ENCODE measurements around the gene THOC1. TPM values are rescaled to one million over a fixed set of nuclear protein-coding genes. Genes with fewer than 3 reads are reported as not detected.

Gene THOC1
- total RNA-seq, 2 experiments from 2014 or later = 43.6 to 49.4 TPM

DNA sequence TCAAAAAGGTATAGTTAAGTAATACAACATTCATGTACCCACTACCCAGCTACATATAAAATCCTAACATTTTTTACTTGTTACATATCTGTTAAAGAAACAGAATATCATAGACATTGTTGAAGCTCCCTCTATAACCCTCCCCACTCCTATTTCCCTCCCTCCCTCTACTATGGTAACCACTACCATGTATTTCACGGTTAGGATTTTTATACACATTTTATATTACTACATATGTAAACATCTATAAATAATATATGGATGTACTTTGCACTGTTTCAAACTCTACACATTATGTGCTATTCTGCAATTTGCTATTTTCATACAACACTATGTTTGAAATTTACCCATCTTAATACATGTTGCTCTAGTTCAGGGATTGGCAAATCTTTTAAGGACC is 36.3 kb downstream of the THOC1 start:
- Mint-ChIP-seq H3K4me1 (ENCODE audit: low read depth) (no peaks in the 10 kb centered on the region), H3K36me3 (ENCODE audit: low read depth) (peaks cover 12% of the 10 kb centered on the region), H3K9me3 (ENCODE audit: insufficient read depth) (no peaks in the 10 kb centered on the region), H3K27ac (no peak overlapping the region), H3K27me3 (ENCODE audit: low read depth) (no peaks in the 10 kb centered on the region), H3K4me3 (no peak overlapping the region)
- ATAC-seq (no peak), DNase-seq (no peak)
- ChIA-PET POLR2A (interaction anchor here (0.8 kb wide), 1 partner anchor 36 kb away, joined by 4 read pairs; the partner anchor contains the start of gene THOC1), CTCF (no interaction called here)

- Mint-ChIP-seq H3K4me3 (no peak overlapping the region), H3K4me1 (ENCODE audit: low read depth) (no peaks in the 10 kb centered on the region), H3K9me3 (ENCODE audit: insufficient read depth) (no peaks in the 10 kb centered on the region), H3K27me3 (ENCODE audit: low read depth) (no peaks in the 10 kb centered on the region), H3K27ac (no peak overlapping the region), H3K36me3 (ENCODE audit: low read depth) (peaks cover 27% of the 10 kb centered on the region)
- ATAC-seq (no peak), DNase-seq (no peak)
- ChIA-PET POLR2A (no interaction called here), CTCF (no interaction called here)
These were observed 39.3 kb downstream of the THOC1 start for GRCh38 chr18:228586-228985.

DNA sequence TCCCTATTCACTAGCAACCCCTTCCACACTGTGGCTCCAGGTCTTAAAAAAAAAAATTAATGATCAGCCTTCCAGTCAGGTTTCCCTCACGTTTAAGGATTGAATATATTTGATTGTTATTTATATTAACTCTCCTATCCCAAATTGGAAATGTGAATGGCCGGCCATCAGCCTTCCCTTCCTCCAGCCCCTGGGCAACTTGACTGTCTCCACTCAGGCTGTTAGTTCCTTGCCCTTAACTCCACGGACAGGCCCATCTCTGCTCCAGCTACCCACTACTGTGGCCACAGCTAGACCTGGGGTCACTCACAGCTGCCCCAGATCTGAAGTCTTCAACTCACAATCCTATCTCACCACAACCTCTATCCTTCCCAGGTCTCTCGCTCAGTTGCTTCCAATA is 39.9 kb downstream of the THOC1 start:
- no peak overlapping the region for H3K4me3 Mint-ChIP-seq
- ChIA-PET CTCF (no interaction called here), POLR2A (no interaction called here)
- no peaks in the 10 kb centered on the region for H3K27me3 Mint-ChIP-seq (ENCODE audit: low read depth)
- H3K36me3 Mint-ChIP-seq (ENCODE audit: low read depth) = peaks cover 31% of the 10 kb centered on the region
- H3K9me3 Mint-ChIP-seq (ENCODE audit: insufficient read depth) = no peaks in the 10 kb centered on the region
- no peaks in the 10 kb centered on the region for H3K4me1 Mint-ChIP-seq (ENCODE audit: low read depth)
- ATAC-seq (no peak), DNase-seq (no peak)
- H3K27ac Mint-ChIP-seq = no peak overlapping the region

DNA sequence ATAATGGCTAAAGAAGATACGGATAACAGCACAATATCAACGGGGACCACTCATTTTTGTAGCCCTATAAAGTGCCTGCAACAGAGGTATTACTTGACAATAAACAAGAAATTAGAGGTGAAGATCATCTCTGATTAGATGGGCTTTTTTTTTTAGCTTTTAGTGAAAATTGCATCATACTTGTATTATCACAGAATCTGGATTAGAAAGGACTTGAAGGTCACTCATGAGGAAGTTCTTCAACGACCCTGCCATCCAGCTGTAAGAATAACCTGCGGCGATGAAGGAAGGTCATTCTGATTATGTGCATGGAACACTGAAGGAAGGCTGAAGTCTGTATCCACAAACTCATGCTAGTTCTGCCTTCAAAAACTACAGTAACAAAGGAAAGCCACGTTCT is 40.5 kb downstream of the THOC1 start:
- H3K9me3 Mint-ChIP-seq (ENCODE audit: insufficient read depth) = no peaks in the 10 kb centered on the region
- ChIA-PET POLR2A (no interaction called here), CTCF (no interaction called here)
- no peaks in the 10 kb centered on the region for H3K27me3 Mint-ChIP-seq (ENCODE audit: low read depth)
- no peak overlapping the region for H3K4me3 Mint-ChIP-seq
- H3K4me1 Mint-ChIP-seq (ENCODE audit: low read depth) = no peaks in the 10 kb centered on the region
- H3K36me3 Mint-ChIP-seq (ENCODE audit: low read depth) = peaks cover 36% of the 10 kb centered on the region
- no peak for DNase-seq
- no peak overlapping the region for H3K27ac Mint-ChIP-seq
- no peak for ATAC-seq

- Mint-ChIP-seq H3K36me3 (ENCODE audit: low read depth) (peaks cover 40% of the 10 kb centered on the region), H3K9me3 (ENCODE audit: insufficient read depth) (no peaks in the 10 kb centered on the region), H3K4me3 (no peak overlapping the region), H3K27ac (no peak overlapping the region), H3K27me3 (ENCODE audit: low read depth) (no peaks in the 10 kb centered on the region), H3K4me1 (ENCODE audit: low read depth) (no peaks in the 10 kb centered on the region)
- ATAC-seq = no peak
- ChIA-PET CTCF (no interaction called here), POLR2A (no interaction called here)
- DNase-seq = no peak
These were observed 42.1 kb downstream of the THOC1 start for GRCh38 chr18:225745-226144.

GRCh38 chr18:220708-221107 is 47.1 kb downstream of the THOC1 start:
- H3K4me1 Mint-ChIP-seq (ENCODE audit: low read depth) = no peaks in the 10 kb centered on the region
- DNase-seq (no peak), ATAC-seq (no peak)
- H3K4me3 Mint-ChIP-seq = no peak overlapping the region
- peaks cover 60% of the 10 kb centered on the region for H3K36me3 Mint-ChIP-seq (ENCODE audit: low read depth)
- no peak overlapping the region for H3K27ac Mint-ChIP-seq
- no peaks in the 10 kb centered on the region for H3K9me3 Mint-ChIP-seq (ENCODE audit: insufficient read depth)
- ChIA-PET POLR2A (no interaction called here), CTCF (interaction anchor here (1.5 kb wide), 1 partner anchor 22 kb away, joined by 5 read pairs; no protein-coding TSS in a partner anchor)
- no peaks in the 10 kb centered on the region for H3K27me3 Mint-ChIP-seq (ENCODE audit: low read depth)

DNA sequence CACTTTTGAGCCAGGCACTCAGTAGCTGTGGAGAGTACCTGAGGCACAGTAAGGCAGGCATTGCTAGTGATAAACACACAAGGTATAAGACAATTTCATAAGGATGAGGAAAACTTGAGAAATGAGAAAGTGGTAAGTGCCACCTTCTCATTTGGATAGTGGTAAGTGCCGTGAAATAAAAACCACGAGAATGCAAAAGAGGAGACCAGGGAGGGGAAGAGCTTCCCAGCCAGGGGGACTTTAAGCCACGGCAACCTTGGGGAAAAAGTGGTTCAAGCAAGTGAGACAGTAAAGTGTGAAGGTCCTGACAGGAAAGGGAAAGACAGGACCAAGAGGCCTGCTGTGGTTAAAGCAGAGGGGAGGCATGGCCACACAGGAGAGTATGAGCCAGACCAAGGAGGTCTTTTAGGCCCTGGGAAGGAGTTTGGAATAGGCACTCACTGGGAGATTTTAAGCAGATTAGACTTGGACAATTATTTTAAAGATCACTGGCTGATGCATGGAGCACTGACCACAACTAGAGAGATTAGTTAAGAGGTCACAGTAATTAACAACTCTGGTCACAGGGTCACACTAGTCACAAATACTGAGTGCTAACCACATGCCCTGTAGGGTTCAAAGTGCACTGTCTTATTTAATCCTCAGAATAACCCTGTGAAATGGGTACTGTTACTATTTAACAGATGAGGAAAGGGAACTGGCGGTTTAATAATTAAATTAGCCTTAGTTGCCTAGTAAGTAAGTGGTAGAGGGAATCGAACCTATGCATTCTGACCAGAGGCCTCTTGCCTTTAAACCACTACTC is 50.1 kb downstream of the THOC1 start:
- DNase-seq = no peak
- H3K27me3 Mint-ChIP-seq (ENCODE audit: low read depth) = no peaks in the 10 kb centered on the region
- ChIA-PET POLR2A (interaction anchor here (1.7 kb wide), 1 partner anchor 50 kb away, joined by 7 read pairs; the partner anchor contains the start of gene THOC1), CTCF (no interaction called here)
- no peaks in the 10 kb centered on the region for H3K9me3 Mint-ChIP-seq (ENCODE audit: insufficient read depth)
- H3K27ac Mint-ChIP-seq = peak overlapping the region; percentile 26
- no peak overlapping the region for H3K4me3 Mint-ChIP-seq
- no peak for ATAC-seq
- H3K4me1 Mint-ChIP-seq (ENCODE audit: low read depth) = no peaks in the 10 kb centered on the region
- peaks cover 64% of the 10 kb centered on the region for H3K36me3 Mint-ChIP-seq (ENCODE audit: low read depth)

DNA sequence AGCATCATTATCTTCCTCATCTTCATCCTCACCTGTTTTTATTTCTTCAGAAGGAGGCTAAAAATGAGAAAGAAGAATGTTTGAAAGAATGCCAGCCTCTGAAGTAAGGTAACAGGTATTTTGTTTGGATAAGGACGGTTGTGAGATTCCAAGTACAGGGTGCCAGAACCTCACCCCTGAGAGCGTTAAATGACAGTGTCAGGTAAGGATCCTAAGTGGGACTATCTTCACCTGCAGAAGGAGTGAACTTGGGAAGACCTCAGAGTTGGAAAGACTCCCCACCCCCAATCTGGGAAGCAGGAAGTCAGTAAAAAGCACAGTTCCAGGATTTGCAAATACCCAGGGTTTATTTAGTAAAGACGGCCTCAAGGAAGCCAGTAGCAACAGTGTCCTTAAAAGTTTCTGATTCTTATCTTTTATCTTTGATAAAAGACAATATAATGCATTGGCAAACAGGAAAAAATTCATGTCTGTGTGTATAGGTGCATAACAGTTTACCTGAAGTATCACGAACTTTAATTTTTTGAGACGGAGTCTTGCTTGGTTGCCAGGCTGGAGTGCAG is 52.3 kb downstream of the THOC1 start:
- Mint-ChIP-seq H3K4me3 (no peak overlapping the region), H3K27ac (no peak overlapping the region), H3K9me3 (ENCODE audit: insufficient read depth) (no peaks in the 10 kb centered on the region), H3K4me1 (ENCODE audit: low read depth) (no peaks in the 10 kb centered on the region), H3K36me3 (ENCODE audit: low read depth) (peaks cover 71% of the 10 kb centered on the region), H3K27me3 (ENCODE audit: low read depth) (no peaks in the 10 kb centered on the region)
- DNase-seq (no peak), ATAC-seq (no peak)
- ChIA-PET CTCF (no interaction called here), POLR2A (interaction anchor here (1.7 kb wide), 1 partner anchor 52 kb away, joined by 7 read pairs; the partner anchor contains the start of gene THOC1)

GRCh38 chr18:213966-214365 is 53.9 kb downstream of the THOC1 start:
- ChIA-PET POLR2A (no interaction called here), CTCF (no interaction called here)
- ATAC-seq (no peak), DNase-seq (no peak)
- Mint-ChIP-seq H3K36me3 (ENCODE audit: low read depth) (peaks cover 79% of the 10 kb centered on the region), H3K9me3 (ENCODE audit: insufficient read depth) (no peaks in the 10 kb centered on the region), H3K4me1 (ENCODE audit: low read depth) (peaks cover 7% of the 10 kb centered on the region), H3K27me3 (ENCODE audit: low read depth) (no peaks in the 10 kb centered on the region), H3K4me3 (no peak overlapping the region), H3K27ac (no peak overlapping the region)

DNA sequence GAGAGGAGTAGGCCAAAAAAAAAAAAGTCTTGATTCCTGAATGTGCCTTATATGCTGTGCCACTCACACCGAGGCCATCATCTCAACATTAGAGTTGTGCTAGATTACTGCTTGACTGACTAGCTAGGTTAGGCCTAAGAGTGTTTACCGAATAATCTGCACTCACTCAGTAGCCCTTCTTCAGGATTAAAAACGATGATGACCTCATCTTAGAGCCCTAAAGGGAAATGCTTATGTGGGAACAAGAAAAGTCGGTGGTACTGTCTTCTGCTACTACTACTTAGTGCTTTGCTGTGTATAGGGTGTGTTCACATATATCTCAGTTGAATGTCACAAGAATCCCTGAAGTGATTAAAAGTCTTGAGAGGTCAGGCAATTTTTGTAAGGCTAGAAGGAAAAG is 54.3 kb downstream of the THOC1 start:
- Mint-ChIP-seq H3K4me3 (no peak overlapping the region), H3K9me3 (ENCODE audit: insufficient read depth) (no peaks in the 10 kb centered on the region), H3K4me1 (ENCODE audit: low read depth) (peaks cover 7% of the 10 kb centered on the region), H3K36me3 (ENCODE audit: low read depth) (peaks cover 76% of the 10 kb centered on the region), H3K27me3 (ENCODE audit: low read depth) (no peaks in the 10 kb centered on the region), H3K27ac (no peak overlapping the region)
- DNase-seq (no peak), ATAC-seq (no peak)
- POLR2A ChIA-PET = no interaction called here
- CTCF ChIA-PET = interaction anchor here (0.7 to 1.4 kb wide), 3 partner anchors 19 to 30 kb away, joined by 3 read pairs; no protein-coding TSS in a partner anchor

- no peaks in the 10 kb centered on the region for H3K9me3 Mint-ChIP-seq (ENCODE audit: insufficient read depth)
- H3K4me3 Mint-ChIP-seq = no peak overlapping the region
- ChIA-PET CTCF (interaction anchor here (0.6 to 1.4 kb wide), 4 partner anchors 20 to 610 kb away, joined by 3 to 4 read pairs (median 3); no protein-coding TSS in a partner anchor), POLR2A (no interaction called here)
- peaks cover 7% of the 10 kb centered on the region for H3K4me1 Mint-ChIP-seq (ENCODE audit: low read depth)
- H3K27ac Mint-ChIP-seq = no peak overlapping the region
- H3K36me3 Mint-ChIP-seq (ENCODE audit: low read depth) = peaks cover 69% of the 10 kb centered on the region
- DNase-seq (no peak), ATAC-seq (no peak)
- H3K27me3 Mint-ChIP-seq (ENCODE audit: low read depth) = no peaks in the 10 kb centered on the region
These were observed 55.1 kb downstream of the THOC1 start for GRCh38 chr18:212780-213179.

DNA sequence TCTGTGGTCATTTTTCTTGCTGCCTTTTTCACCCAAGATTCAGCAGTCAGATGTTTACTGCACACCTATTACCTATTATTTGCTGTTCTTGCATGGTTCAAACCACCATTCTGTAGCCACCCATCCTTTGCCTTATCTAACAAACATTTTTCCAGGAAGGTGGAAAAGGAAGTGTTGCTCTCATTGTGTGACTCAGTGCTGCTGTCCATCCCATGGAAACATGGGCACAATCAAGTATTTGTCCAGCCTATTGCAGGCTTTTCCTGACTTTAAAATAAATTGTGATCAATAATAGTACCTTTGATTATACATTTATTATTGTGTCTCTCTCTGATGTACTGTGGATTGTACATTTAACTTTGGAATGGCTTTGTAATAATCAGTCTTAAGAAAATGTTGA is 56.3 kb downstream of the THOC1 start:
- Mint-ChIP-seq H3K27me3 (ENCODE audit: low read depth) (no peaks in the 10 kb centered on the region), H3K27ac (no peak overlapping the region), H3K9me3 (ENCODE audit: insufficient read depth) (no peaks in the 10 kb centered on the region), H3K4me1 (ENCODE audit: low read depth) (peaks cover 7% of the 10 kb centered on the region), H3K4me3 (no peak overlapping the region), H3K36me3 (ENCODE audit: low read depth) (peaks cover 60% of the 10 kb centered on the region)
- ATAC-seq (no peak), DNase-seq (no peak)
- ChIA-PET POLR2A (no interaction called here), CTCF (no interaction called here)
